ENCODE data around the gene MAS1. TPM values are rescaled to one million over a fixed set of nuclear protein-coding genes. Genes with fewer than 3 reads are reported as not detected.

The MAS1 gene
- total RNA-seq, 1 donor from 2014 or later: not detected

GRCh38 chr6:159865226-159865920 lies 25.4 kb upstream of the MAS1 start:
- Mint-ChIP-seq H3K27me3 (peaks cover 7% of the 10 kb centered on the region), H3K9me3 (no peaks in the 10 kb centered on the region), H3K4me1 (no peaks in the 10 kb centered on the region), H3K4me3 (no peak overlapping the region), H3K27ac (no peak overlapping the region), H3K36me3 (ENCODE audit: low read depth) (no peaks in the 10 kb centered on the region)
- ATAC-seq (ENCODE audit: low read depth) (no peak), DNase-seq (no peak)
- CTCF ChIA-PET: interaction anchor here (0.6 to 1.5 kb wide), 2 partner anchors 70 to 590 kb away, joined by 3 read pairs; no protein-coding TSS in a partner anchor
- intact Hi-C loops (cut with micrococcal nuclease): no loop called here
- TF ChIP-seq CTCF (IDR thresholded peaks at IDR 0.05): no peak
- POLR2A ChIA-PET: no interaction called here

- ATAC-seq (ENCODE audit: low read depth) (no peak), DNase-seq (no peak)
- no peak overlapping the region for H3K27ac Mint-ChIP-seq
- ChIA-PET POLR2A (no interaction called here), CTCF (interaction anchor here (1.5 kb wide), 1 partner anchor 589 kb away, joined by 3 read pairs; no protein-coding TSS in a partner anchor)
- peaks cover 6% of the 10 kb centered on the region for H3K27me3 Mint-ChIP-seq
- intact Hi-C loops (cut with micrococcal nuclease): no loop called here
- no peaks in the 10 kb centered on the region for H3K9me3 Mint-ChIP-seq
- H3K36me3 Mint-ChIP-seq (ENCODE audit: low read depth): no peaks in the 10 kb centered on the region
- TF ChIP-seq CTCF (IDR thresholded peaks at IDR 0.05): no peak
- H3K4me3 Mint-ChIP-seq: no peak overlapping the region
- no peaks in the 10 kb centered on the region for H3K4me1 Mint-ChIP-seq
Measured at GRCh38 chr6:159866286-159867247, 24.2 kb upstream of the MAS1 start.

GRCh38 chr6:159871241-159871640 lies 19.5 kb upstream of the MAS1 start:
- H3K9me3 Mint-ChIP-seq: no peaks in the 10 kb centered on the region
- H3K27me3 Mint-ChIP-seq: peaks cover 3% of the 10 kb centered on the region
- ChIA-PET POLR2A (no interaction called here), CTCF (no interaction called here)
- DNase-seq: no peak
- H3K36me3 Mint-ChIP-seq (ENCODE audit: low read depth): no peaks in the 10 kb centered on the region
- no peak overlapping the region for H3K27ac Mint-ChIP-seq
- no peak for ATAC-seq (ENCODE audit: low read depth)
- no peak overlapping the region for H3K4me3 Mint-ChIP-seq
- H3K4me1 Mint-ChIP-seq: peaks cover 12% of the 10 kb centered on the region
- TF ChIP-seq CTCF (IDR thresholded peaks at IDR 0.05): no peak
- intact Hi-C loops (cut with micrococcal nuclease): no loop called here

DNA sequence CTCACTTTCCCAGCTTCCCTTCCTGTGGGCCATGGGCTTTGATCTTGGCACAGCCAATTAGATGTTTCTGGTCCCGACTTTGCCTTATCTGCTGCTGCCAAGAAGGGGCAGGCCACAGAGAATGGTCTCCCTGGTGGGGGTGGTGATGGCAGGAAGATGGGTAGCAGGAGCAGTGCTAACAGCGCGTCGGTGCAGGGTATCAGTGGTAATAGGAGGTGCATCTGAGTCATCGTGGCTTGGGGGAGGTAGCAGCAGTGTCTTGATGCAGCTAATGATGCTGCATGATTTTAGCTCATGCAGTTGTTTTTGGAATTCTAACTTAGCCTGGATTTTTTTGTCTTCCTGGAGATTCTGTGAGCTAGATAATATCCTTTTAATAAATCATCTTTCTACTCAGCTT lies 18.9 kb upstream of the MAS1 start:
- DNase-seq: no peak
- Mint-ChIP-seq H3K27ac (no peak overlapping the region), H3K36me3 (ENCODE audit: low read depth) (no peaks in the 10 kb centered on the region), H3K27me3 (peaks cover 3% of the 10 kb centered on the region), H3K4me1 (peaks cover 12% of the 10 kb centered on the region), H3K9me3 (no peaks in the 10 kb centered on the region), H3K4me3 (no peak overlapping the region)
- no peak for TF ChIP-seq CTCF (IDR thresholded peaks at IDR 0.05)
- ChIA-PET CTCF (no interaction called here), POLR2A (no interaction called here)
- ATAC-seq (ENCODE audit: low read depth): no peak
- intact Hi-C loops (cut with micrococcal nuclease): no loop called here

- Mint-ChIP-seq H3K9me3 (no peaks in the 10 kb centered on the region), H3K4me1 (peaks cover 12% of the 10 kb centered on the region), H3K27me3 (peaks cover 1% of the 10 kb centered on the region), H3K27ac (no peak overlapping the region), H3K36me3 (ENCODE audit: low read depth) (no peaks in the 10 kb centered on the region), H3K4me3 (no peak overlapping the region)
- no peak for DNase-seq
- ChIA-PET CTCF (no interaction called here), POLR2A (no interaction called here)
- ATAC-seq (ENCODE audit: low read depth): no peak
- TF ChIP-seq CTCF (IDR thresholded peaks at IDR 0.05): no peak
- intact Hi-C loops (cut with micrococcal nuclease): no loop called here
Measured at GRCh38 chr6:159874435-159874834, 16.4 kb upstream of the MAS1 start.

All from activated B cell treated with CpG ODN at 0.5 μM for 24 hours (primary cell).